ENCODE measurements around the gene EPB41L4B.

The EPB41L4B gene

DNA sequence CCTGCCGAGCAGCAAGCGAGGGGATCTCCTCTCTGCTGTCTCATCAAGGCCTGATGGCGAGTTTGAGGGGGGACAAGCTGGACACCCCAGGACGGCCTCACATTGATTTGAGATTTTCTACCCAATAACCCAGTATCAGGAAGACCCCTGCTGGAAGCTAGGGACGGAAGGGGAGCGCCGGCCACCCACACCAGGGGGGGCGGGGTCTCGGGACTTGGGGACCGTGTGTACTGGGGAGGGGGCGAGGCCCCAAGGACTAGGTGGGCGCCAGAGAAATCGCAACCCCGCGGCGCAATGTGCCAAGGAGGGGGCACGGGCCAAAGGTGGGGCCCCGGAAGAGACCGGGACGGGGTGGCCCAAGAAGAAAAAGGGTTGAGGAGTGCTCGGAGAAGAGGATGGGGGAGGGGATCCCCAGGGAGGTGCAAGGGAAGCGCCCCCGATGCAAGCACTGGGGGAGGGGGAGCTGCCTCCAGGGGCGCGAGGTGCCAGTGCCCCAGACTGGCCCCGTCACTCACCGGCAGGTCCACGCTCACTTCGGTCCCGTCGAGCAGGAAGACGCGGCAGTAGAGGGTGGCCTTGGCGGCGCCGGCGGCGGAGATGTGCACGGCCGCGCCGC lies 1.1 kb downstream of the EPB41L4B start:
- no peak for DNase-seq

GRCh38 chr9:109319017-109319625 lies 1.7 kb downstream of the EPB41L4B start:
- no peak for DNase-seq

DNA sequence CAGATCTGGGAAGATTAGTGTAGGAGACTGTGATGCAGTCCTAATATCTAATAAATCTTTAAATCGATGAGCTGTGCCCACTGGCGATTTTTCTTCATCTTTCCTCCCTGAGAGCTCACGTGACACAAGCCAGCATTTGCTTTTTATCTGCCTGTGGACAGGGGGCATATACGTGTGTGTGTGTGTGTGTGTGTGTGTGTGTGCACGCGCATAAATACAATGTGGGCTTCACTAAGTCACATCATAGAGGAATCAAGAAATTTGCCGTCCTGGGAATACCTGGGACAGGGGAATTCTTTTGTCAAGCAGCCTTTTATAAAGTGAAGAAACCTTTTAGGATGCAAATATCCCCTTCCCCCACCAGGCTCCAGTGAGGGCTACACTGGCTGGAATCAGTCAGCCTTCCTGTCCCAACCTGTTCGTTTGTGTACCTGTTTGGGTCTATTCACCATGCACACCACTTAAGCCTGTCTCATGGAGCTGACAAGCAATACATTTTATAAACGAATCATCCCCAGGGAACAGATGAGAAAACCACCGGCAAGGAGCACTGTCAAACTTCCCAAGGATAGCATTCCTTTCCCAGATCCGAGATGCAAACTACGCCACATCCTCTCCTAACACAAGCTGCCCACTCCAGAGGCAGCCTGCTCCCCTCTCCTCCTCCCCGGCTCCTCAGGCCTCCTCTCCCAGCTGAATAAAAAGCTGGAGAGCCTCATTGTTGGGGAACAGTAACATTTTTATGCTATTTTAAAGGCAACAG lies 2.7 kb downstream of the EPB41L4B start:
- no peak for DNase-seq

DNA sequence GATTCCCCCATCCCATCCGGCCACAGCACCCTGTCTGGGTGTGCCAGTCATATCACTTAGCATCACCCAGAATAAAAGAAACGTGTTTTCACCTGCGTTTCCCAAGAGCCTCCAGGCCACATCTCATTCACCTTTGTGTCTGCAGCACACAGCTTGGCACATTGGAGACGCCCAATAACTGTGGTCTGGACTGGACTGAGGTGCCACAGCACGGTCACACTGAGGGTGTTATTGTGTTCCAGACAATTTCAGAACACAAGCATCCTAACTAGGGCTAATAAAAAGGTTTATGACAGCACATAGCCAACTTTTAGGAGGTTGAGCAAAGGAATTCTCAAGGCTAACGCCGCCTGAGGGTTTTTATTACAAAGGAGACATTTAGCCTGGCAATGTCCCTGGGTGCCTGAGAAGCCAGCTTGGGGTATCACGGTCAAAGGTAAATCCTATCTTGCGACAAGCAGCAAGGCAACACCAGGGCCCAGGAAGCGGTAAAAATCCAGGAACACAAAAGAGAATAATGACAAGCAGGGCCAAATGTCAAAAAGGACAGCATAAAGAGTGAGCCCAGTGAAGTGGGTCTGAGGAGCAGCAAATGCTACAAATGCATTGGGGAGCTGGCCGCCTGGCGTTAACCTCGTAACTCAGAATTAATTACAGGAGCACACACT lies 3.4 kb downstream of the EPB41L4B start:
- DNase-seq: no peak

DNA sequence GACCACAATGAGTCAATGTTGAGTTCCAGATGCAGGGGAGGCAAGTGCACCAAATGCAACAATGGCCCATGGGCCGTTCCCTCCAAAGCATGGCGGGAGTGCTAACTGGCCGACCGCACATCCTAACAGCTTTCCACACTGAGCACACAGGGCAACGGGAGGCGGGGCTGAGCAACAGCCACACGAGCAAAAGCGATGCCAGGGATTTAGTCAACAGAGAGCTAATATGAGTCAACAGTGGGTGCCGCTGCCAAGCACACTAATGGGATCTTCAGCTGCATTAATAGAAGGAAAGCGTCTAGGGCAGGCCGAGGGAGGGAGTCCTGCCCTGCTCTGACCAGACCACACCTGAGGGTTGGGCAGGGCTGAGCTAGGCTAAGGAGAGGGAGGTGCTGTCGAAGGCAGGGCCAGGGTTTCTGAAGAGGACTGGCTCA lies 4.6 kb downstream of the EPB41L4B start:
- DNase-seq: no peak

GRCh38 chr9:109315480-109316206 lies 5.2 kb downstream of the EPB41L4B start:
- DNase-seq: no peak

- DNase-seq: no peak
Measured at GRCh38 chr9:109314011-109314531, 6.8 kb downstream of the EPB41L4B start.

DNA sequence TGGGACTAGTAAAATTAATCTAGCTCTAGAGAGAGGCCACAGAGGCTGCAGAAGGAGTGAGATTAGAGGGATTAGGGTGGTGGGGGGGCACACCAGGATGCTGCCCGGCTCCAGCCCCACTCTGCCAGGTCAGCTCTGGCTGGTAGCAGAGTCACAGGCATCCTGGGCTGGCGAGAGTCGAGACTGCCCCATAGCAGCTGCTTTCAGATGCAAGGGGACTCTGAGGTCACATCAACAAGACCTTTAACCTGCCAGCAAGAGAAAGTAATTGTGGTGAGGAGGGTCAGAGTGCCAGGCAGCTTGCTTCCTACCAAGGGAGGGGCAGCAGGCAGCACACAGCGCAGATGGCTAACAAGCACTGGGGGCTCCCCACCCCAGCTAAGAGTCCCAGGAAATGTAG lies 7.5 kb downstream of the EPB41L4B start:
- no peak for DNase-seq

DNA sequence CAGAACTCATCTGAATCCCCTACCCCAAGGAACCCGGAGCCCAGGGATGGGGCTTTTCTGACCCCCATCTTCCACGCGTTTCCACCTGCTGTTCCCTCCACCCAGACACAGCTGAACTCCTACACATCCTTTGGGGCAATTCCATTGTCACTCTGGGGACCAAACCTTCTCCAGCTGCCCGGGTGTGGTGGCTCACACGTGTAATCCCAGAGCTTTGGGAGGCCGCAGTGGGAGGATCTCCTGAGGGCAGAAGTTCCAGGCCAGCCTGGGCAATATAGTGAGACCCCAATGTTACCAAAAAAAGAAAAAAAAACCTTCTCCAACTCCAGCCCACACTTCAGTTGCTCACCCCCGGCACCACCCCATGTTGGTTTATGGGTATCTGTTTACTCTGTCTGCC lies 8.1 kb downstream of the EPB41L4B start:
- DNase-seq: no peak

- no peak for DNase-seq
Measured at GRCh38 chr9:109311731-109312130, 9.1 kb downstream of the EPB41L4B start.

DNA sequence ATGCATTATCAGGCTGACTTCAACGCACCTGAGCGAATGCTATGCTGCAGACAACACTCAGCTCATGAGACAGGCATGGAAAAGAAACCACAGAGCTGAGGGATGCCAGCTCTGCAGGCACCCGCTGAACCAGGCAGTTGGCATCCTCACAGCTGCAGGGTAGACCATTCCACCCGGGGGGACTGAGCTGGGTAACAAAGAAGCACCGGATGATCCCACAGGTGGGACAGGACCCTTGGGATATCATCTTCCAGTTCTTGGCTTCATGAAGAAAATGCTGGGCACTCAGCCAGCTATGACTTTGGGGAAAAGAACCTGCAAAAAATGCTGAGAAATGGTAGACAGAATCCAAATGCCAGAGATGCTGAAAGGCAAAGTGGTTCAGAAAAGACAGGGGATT lies 9.6 kb downstream of the EPB41L4B start:
- DNase-seq: no peak

GRCh38 chr9:109310486-109310901 lies 10.4 kb downstream of the EPB41L4B start:
- DNase-seq: no peak

GRCh38 chr9:109309282-109309681 lies 11.6 kb downstream of the EPB41L4B start:
- DNase-seq: no peak

DNA sequence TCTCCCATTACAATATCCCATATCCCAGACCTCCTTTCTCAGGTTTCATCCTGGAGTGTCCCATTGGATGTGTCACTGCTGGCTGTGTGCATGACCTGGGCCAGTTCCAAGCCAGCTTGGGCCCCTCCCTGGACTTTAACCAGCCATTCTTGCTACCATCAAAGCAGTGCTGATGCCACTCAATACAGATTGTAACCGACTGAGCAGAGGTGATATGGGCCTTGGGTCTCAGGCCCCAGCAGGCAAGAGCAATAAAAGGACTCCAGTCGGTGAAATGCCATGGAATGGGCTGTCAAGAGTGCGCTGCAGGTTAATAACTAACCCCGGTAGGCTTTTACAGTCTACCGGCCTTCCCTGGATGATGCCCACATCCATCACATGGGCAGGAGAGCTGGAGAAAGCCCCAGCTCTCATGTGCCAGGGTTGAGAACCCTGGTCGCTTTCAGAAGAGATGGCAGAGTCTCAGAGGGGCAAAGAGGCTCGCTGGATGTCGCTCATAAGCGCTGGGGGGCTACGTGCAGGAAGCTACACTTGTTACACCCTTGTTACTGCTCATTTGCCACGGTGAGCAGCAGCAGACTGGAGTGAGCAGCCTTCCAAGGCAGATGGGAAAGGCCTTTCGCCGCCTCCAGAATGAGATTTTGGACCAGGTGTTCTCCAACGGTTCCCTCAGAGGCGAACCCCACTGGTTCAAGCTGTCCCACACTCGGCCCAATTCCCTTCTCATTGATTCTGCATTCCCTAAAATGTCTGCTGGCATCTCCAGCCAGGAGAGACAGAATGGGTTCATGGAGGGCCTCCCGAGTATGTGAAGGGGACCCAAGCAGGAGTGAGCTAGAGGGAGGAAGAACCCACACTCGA lies 13.2 kb downstream of the EPB41L4B start:
- DNase-seq: no peak

DNA sequence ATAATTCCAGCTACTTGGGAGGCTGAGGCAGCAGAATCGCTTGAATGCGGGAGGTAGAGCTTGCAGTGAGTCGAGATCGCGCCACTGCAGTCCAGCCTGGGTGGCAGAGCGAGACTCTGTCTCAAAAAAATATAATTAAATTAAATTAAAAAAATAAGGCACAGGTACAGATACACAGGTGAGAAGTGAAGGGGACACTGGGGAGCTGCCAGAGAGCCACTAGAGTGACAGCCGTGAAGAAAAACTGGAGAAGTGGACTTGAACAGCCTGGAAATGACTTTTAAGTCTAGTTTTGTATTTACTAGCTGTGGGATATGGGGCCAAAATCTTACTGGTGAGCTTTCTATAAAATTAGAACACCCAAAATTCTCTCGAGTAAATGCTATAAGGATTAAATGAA lies 15.1 kb downstream of the EPB41L4B start:
- DNase-seq: no peak

DNA sequence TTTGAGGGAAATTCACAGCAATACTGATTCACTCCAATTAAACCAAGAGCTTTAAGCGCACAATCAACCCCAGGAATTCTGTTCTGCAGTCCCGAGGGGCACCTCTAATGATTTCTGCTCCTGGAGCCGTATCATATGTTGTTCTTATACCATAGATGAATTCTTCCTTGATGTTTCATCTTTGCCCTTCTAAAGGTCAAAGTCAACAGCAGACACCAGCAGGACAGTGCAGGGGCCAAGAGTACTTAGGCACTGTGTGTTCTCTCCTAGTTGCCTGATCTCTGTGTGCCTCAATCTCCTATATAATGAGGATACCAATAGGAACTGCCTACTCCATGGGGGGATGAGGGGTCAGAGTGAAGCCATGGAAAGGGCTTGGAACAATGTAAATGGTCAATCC lies 16.5 kb downstream of the EPB41L4B start:
- DNase-seq: no peak

DNA sequence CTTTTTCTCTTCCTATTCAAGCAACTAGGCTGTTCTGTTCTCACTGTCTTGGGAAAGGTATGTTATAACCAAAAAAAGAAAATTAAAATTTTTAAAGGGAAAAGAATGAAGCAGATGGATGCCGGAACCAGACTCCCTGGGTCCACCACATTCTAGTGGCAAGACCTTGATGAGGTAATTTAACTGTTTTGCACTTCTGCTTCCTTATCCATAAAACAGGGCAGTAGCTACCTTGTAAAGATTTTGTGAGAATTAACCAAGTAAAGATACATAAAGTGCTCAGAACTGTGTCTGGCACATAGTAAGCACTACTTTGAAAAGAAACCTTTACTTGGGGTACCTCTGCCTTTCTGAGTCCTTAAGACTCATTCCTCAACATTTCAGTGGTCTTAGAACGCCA lies 17.0 kb downstream of the EPB41L4B start:
- DNase-seq: no peak

GRCh38 chr9:109302606-109303005 lies 18.3 kb downstream of the EPB41L4B start:
- no peak for DNase-seq

GRCh38 chr9:109301012-109301411 lies 19.8 kb downstream of the EPB41L4B start:
- DNase-seq: no peak

GRCh38 chr9:109299891-109300290 lies 21.0 kb downstream of the EPB41L4B start:
- no peak for DNase-seq

DNA sequence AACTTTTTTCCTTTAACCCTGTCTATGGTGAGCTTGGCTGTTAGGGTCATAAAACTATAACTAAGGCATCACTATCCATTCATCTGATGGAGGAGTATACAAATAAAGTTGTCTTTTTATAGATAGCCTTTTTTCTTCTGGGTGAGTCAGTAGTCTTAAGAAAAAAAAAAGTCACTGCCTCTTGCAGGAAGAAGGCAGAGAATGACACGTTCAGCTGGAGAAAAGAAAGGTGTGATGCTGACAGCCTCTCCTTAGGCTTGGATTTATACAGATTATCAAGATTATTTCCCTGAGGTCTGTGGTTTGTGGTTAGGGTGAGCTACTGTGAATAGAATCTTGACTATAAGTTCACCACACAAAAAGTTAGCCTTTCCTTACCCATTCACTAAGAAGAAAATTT lies 23.0 kb downstream of the EPB41L4B start:
- DNase-seq: peak; percentile 33
